HepG2 (cell line): ENCODE measurements around the gene STKLD1. TPM values are rescaled to one million over a fixed set of nuclear protein-coding genes. Genes with fewer than 3 reads are reported as not detected.
A peak's percentile ranks its signal among the peaks of the same experiment; 100 is the strongest.

Experiments
- AKAP8 ChIP-seq: sonication (generic); formaldehyde crosslinking; IDR thresholded peaks from 2 replicates; pipeline ENCODE4 v1.5.1; 2020; ENCODE audit warnings: mild to moderate bottlenecking, missing genetic modification reagents
- HMG20B ChIP-seq: conservative IDR thresholded peaks from 2 replicates; pipeline ENCODE4 v1.6.1; 2016; ENCODE audit warnings: missing genetic modification reagents, missing compliant biosample characterization
- MTF2 ChIP-seq: sonication (generic); formaldehyde crosslinking; IDR thresholded peaks from 2 replicates; pipeline ENCODE4 v1.5.0; 2020; ENCODE audit warnings: missing genetic modification reagents, borderline replicate concordance
- NONO ChIP-seq, 2 experiments: fragments of 450-650 bp in 1 of 2; sonication (generic) in 1 of 2; formaldehyde crosslinking in 1 of 2; IDR thresholded peaks in 1 of 2; conservative IDR thresholded peaks in 1 of 2; 2 replicates each; pipeline versions ENCODE4 v1.6.1 to v1.8.0; 2017 to 2022; ENCODE audit warnings: mild to moderate bottlenecking in 1 of 2, missing genetic modification reagents in 1 of 2, moderate library complexity in 1 of 2
- PCBP1 ChIP-seq: fragments of 200-400 bp; formaldehyde crosslinking; IDR thresholded peaks from 2 replicates; pipeline ENCODE4 v1.6.1; 2017; ENCODE audit warnings: mild to moderate bottlenecking, low read depth, low read length, borderline replicate concordance
- PHF21A ChIP-seq: sonication (generic); formaldehyde crosslinking; IDR thresholded peaks from 2 replicates; pipeline ENCODE4 v1.5.0; 2020; ENCODE audit warnings: mild to moderate bottlenecking, missing genetic modification reagents
- REL ChIP-seq: sonication (generic); formaldehyde crosslinking; conservative IDR thresholded peaks from 2 replicates; pipeline ENCODE4 v1.8.0; 2022; ENCODE audit warnings: mild to moderate bottlenecking, missing genetic modification reagents, moderate library complexity
- TFE3 ChIP-seq: IDR thresholded peaks from 2 replicates; pipeline ENCODE4 v1.6.1; 2016
- ZBTB38 ChIP-seq: sonication (generic); formaldehyde crosslinking; IDR thresholded peaks from 2 replicates; pipeline ENCODE4 v1.5.1; 2020; ENCODE audit warnings: mild to moderate bottlenecking, missing genetic modification reagents
- ZC3H13 ChIP-seq: sonication (generic); formaldehyde crosslinking; IDR thresholded peaks from 2 replicates; pipeline ENCODE4 v1.8.1; 2023; ENCODE audit warnings: mild to moderate bottlenecking, missing genetic modification reagents, moderate library complexity
- ZIK1 ChIP-seq: sonication (generic); formaldehyde crosslinking; IDR thresholded peaks from 2 replicates; pipeline ENCODE4 v1.5.0; 2020; ENCODE audit warnings: mild to moderate bottlenecking, low read depth, missing genetic modification reagents, borderline replicate concordance
- ZNF382 ChIP-seq: sonication (generic); formaldehyde crosslinking; IDR thresholded peaks from 2 replicates; pipeline ENCODE4 v1.5.0; 2020; ENCODE audit warnings: missing genetic modification reagents, mild to moderate bottlenecking, borderline replicate concordance
- ZNF619 ChIP-seq: sonication (generic); formaldehyde crosslinking; IDR thresholded peaks from 2 replicates; pipeline ENCODE4 v1.4.0; 2020; ENCODE audit warnings: mild to moderate bottlenecking, missing genetic modification reagents
- polyA plus RNA-seq, 8 experiments: library from polyadenylated mRNA; depleted of rRNA in 3 of 8; stranded (reverse) in 7 of 8; unstranded in 1 of 8; fragments of >200 nt; fragmentation: Illumina TruSeq in 4 of 8; extraction: Trizol in 4 of 8; gene quantifications; 2 replicates each; pipeline versions ENCODE4 v1.2.1 to v1.2.3, GENCODE V29; 2011 to 2016; ENCODE audit warnings: low read depth in 4 of 8, missing spikeins in 1 of 8, mixed read lengths in 1 of 8; ENCODE audit not compliant: insufficient read depth in 1 of 8
- total RNA-seq, 5 experiments: library from RNA; depleted of rRNA; stranded (reverse); fragments of >200 nt; fragmentation: Illumina TruSeq; extraction: Trizol; gene quantifications; 2 replicates each; pipeline ENCODE4 v1.2.3, GENCODE V29; 2016; ENCODE audit warnings: low read depth in 1 of 5
- TF ChIP-seq, protein P1 (sequence below): sonication (generic); formaldehyde crosslinking; IDR thresholded peaks from 2 replicates; pipeline ENCODE4 v1.4.0; 2020; ENCODE audit warnings: missing genetic modification reagents
- TF ChIP-seq, protein P2 (sequence below), 2 experiments: fragments of 450-650 bp in 1 of 2; sonication (generic) in 1 of 2; formaldehyde crosslinking; IDR thresholded peaks; 2 replicates each; pipeline versions ENCODE4 v1.5.0 to v1.8.0; 2020 to 2022; ENCODE audit warnings: mild to moderate bottlenecking in 1 of 2, missing genetic modification reagents in 1 of 2
- TF ChIP-seq, protein P3 (sequence below): sonication (generic); formaldehyde crosslinking; IDR thresholded peaks from 2 replicates; pipeline ENCODE4 v1.4.0; 2020; ENCODE audit warnings: missing genetic modification reagents
- TF ChIP-seq, protein P4 (sequence below): sonication (generic); formaldehyde crosslinking; IDR thresholded peaks from 2 replicates; pipeline ENCODE4 v1.5.0; 2020; ENCODE audit warnings: mild to moderate bottlenecking, missing genetic modification reagents
- TF ChIP-seq, protein P5 (sequence below): IDR thresholded peaks from 2 replicates; pipeline ENCODE4 v1.6.1; 2018; ENCODE audit warnings: missing genetic modification reagents, mild to moderate bottlenecking, missing compliant biosample characterization

STKLD1 gene
- total and polyA plus RNA-seq, 2 of the 13 experiments (the other 11 are each of a cell fraction or from before 2014, with no cell fraction given) = 1.5 to 2.2 TPM

DNA sequence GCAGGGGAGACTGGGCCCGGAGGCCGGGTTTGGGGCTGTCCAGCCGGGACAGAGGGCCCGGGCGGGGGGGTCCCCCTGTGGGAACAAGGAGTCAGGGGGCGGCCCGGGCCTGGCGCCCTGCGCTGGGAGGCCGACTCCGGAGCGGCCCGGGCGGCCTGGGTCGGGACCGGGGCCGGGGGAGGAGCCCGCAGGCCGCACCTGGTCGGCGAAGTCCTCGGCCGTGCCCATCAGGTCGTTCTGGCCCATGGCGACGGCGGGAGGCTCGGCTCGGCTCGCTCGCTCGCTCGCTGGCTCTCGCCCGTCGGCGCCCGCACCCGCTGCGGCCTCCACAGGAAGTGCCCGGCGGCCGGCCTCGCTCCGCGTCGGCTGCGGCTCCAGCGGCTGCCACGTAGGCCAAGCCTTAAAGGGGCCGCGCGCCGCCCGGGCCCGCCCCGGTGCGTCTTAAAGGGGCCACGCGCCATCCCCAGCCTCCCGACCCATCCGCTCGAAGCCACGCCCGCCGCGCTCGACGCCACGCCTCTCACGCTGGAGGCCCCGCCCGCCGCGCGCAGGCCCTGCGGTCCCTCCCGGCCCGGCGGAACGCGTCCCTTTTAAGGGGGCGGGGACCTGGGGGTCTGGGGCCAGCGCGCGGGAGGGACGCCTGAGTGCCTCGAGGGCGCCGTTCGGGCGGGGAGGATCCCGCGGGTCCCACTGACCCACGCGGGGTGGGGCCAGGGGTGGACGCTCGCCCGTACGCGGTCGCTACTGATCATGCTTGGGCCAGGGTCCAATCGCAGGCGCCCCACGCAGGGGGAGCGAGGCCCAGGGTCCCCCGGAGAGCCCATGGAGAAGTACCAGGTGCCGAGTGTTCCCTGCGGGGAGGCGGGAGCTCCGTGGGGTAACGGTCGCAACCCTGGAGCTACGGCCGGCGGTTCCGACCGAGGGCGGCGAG, at the start of gene STKLD1, which contains the start of gene SURF4 (continued):
- TF ChIP-seq REL (0 out of 2 replicates have a peak, but pooled peaks have one; percentile 37), HMG20B (no peak), AKAP8 (CRISPR knock-in tag) (peak; percentile 63; the same call in 1 of the 2 replicates), NONO (IDR thresholded peaks at IDR 0.05) (no peak), NONO (CRISPR knock-in tag; conservative IDR thresholded peaks at IDR 0.05) (peak; percentile 80), PCBP1 (no peak), ZC3H13 (CRISPR knock-in tag) (peak; percentile 63; the same call in 1 of the 2 replicates), TFE3 (CRISPR knock-in tag) (peak; percentile 38; the same call in 1 of the 2 replicates), ZNF382 (CRISPR knock-in tag) (no peak), ZBTB38 (peak; percentile 77), ZIK1 (peak; percentile 82; the same call in 1 of the 2 replicates), PHF21A (CRISPR knock-in tag) (peak; percentile 68), MTF2 (CRISPR knock-in tag) (no peak), ZNF619 (CRISPR knock-in tag) (0 out of 2 replicates have a peak, but pooled peaks have one; percentile 43)
- TF ChIP-seq, protein P1, sequence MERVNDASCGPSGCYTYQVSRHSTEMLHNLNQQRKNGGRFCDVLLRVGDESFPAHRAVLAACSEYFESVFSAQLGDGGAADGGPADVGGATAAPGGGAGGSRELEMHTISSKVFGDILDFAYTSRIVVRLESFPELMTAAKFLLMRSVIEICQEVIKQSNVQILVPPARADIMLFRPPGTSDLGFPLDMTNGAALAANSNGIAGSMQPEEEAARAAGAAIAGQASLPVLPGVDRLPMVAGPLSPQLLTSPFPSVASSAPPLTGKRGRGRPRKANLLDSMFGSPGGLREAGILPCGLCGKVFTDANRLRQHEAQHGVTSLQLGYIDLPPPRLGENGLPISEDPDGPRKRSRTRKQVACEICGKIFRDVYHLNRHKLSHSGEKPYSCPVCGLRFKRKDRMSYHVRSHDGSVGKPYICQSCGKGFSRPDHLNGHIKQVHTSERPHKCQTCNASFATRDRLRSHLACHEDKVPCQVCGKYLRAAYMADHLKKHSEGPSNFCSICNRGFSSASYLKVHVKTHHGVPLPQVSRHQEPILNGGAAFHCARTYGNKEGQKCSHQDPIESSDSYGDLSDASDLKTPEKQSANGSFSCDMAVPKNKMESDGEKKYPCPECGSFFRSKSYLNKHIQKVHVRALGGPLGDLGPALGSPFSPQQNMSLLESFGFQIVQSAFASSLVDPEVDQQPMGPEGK = peak; percentile 80
- TF ChIP-seq, protein P2, sequence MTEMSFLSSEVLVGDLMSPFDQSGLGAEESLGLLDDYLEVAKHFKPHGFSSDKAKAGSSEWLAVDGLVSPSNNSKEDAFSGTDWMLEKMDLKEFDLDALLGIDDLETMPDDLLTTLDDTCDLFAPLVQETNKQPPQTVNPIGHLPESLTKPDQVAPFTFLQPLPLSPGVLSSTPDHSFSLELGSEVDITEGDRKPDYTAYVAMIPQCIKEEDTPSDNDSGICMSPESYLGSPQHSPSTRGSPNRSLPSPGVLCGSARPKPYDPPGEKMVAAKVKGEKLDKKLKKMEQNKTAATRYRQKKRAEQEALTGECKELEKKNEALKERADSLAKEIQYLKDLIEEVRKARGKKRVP (CRISPR knock-in tag; IDR thresholded peaks at IDR 0.05) = 0 out of 4 replicates have a peak, but pooled peaks of 1 of the 2 experiments have one; percentile 41
- TF ChIP-seq, protein P3, sequence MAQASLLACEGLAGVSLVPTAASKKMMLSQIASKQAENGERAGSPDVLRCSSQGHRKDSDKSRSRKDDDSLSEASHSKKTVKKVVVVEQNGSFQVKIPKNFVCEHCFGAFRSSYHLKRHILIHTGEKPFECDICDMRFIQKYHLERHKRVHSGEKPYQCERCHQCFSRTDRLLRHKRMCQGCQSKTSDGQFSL (CRISPR knock-in tag) = 0 out of 2 replicates have a peak, but pooled peaks have one; percentile 14
- TF ChIP-seq, protein P4, sequence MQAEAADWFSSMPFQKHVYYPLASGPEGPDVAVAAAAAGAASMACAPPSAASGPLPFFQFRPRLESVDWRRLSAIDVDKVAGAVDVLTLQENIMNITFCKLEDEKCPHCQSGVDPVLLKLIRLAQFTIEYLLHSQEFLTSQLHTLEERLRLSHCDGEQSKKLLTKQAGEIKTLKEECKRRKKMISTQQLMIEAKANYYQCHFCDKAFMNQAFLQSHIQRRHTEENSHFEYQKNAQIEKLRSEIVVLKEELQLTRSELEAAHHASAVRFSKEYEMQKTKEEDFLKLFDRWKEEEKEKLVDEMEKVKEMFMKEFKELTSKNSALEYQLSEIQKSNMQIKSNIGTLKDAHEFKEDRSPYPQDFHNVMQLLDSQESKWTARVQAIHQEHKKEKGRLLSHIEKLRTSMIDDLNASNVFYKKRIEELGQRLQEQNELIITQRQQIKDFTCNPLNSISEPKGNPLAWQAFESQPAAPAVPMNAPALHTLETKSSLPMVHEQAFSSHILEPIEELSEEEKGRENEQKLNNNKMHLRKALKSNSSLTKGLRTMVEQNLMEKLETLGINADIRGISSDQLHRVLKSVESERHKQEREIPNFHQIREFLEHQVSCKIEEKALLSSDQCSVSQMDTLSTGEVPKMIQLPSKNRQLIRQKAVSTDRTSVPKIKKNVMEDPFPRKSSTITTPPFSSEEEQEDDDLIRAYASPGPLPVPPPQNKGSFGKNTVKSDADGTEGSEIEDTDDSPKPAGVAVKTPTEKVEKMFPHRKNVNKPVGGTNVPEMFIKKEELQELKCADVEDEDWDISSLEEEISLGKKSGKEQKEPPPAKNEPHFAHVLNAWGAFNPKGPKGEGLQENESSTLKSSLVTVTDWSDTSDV (CRISPR knock-in tag) = peak; percentile 46; the same call in 1 of the 2 replicates
- TF ChIP-seq, protein P5, sequence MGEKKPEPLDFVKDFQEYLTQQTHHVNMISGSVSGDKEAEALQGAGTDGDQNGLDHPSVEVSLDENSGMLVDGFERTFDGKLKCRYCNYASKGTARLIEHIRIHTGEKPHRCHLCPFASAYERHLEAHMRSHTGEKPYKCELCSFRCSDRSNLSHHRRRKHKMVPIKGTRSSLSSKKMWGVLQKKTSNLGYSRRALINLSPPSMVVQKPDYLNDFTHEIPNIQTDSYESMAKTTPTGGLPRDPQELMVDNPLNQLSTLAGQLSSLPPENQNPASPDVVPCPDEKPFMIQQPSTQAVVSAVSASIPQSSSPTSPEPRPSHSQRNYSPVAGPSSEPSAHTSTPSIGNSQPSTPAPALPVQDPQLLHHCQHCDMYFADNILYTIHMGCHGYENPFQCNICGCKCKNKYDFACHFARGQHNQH (CRISPR knock-in tag) = peak; percentile 86; the same call in 1 of the 2 replicates
